Measurements from ENCODE around the gene WWOX. TPM values are rescaled to one million over a fixed set of nuclear protein-coding genes. Genes with fewer than 3 reads are reported as not detected.

The WWOX gene
- total RNA-seq, 4 donors from 2014 or later: 12.9 to 53.5 (median 25.6) TPM

DNA sequence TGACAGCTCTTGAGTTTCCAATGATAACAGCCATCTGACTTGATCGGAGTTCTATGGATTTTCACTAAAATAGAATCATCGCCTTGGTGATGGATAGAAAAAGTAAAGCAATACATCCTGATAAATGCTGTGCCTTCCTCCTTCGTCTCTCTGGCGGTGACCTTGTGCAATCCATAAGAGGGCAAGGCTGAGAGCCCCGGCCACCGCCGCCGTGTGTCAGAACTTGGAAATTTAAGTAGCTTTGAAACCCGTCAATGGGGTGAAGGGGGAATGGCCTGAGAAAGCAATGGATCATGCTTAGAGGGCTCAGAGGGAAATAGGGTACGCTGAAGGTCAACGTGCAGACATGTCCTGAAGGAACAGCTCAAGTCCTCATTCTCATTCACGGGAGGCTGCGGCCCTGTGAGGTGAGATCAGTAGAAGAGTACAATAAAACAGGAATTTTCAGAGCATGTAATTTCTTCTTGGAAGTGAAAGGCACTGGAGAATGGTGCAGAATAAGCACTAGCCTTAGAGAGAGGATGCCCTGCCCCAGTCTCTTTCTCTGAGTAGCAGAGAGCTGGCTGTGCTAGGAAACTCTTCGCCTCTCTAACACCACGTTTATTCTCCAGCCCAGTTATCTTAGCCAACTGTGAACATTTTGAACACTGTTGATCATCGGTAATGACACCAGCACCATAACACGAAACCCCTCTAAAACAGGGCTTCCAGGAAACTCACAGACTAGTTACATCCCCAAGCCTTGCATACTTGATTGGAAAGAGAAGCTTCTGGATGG lies 573.5 kb downstream of the WWOX start:
- Histone ChIP-seq H3K36me3 (no peaks in the 10 kb centered on the region), H3K27me3 (no peaks in the 10 kb centered on the region), H3K4me3 (no peak overlapping the region), H3K4me1 (peaks cover 0 to 5% (median 3%) of the 10 kb centered on the region in 3 donors), H3K27ac (no peak overlapping the region), H3K9me3 (no peaks in the 10 kb centered on the region)
- TF ChIP-seq, protein P1, sequence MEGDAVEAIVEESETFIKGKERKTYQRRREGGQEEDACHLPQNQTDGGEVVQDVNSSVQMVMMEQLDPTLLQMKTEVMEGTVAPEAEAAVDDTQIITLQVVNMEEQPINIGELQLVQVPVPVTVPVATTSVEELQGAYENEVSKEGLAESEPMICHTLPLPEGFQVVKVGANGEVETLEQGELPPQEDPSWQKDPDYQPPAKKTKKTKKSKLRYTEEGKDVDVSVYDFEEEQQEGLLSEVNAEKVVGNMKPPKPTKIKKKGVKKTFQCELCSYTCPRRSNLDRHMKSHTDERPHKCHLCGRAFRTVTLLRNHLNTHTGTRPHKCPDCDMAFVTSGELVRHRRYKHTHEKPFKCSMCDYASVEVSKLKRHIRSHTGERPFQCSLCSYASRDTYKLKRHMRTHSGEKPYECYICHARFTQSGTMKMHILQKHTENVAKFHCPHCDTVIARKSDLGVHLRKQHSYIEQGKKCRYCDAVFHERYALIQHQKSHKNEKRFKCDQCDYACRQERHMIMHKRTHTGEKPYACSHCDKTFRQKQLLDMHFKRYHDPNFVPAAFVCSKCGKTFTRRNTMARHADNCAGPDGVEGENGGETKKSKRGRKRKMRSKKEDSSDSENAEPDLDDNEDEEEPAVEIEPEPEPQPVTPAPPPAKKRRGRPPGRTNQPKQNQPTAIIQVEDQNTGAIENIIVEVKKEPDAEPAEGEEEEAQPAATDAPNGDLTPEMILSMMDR (IDR thresholded peaks at IDR 0.05): no peak
- TF ChIP-seq POLR2A (IDR thresholded peaks at IDR 0.05): no peak
- no peak for TF ChIP-seq POLR2AphosphoS5 (IDR thresholded peaks at IDR 0.05)
- no peak for TF ChIP-seq EP300 (IDR thresholded peaks at IDR 0.05)
- WGBS, 2 donors (ENCODE audit: low coverage in 1 of 2): 85 to 100% methylated on average over 10 to 11 of the region's 17 CpGs
- no peak for ATAC-seq

DNA sequence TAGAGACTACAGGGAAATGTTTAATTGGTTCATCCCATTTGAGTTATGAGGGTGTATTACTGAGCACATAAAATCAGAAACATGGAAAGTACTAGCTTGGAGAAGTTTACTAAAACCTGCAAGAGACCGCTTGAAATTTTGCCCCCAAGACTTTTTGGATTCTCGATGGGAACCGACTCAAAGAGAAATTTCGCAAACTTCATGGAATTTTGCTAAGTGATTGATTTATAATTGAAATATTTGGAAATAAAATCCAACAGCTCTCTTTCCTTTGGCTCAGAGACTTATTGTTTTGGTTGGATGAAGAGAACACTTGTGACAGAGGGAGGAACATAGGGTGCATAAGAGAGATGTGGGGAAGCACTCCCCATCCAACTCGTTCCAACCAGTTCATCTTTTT lies 574.4 kb downstream of the WWOX start:
- 84 to 85% methylated on average over 5 of the region's 5 CpGs for WGBS, 2 donors (ENCODE audit: low coverage in 1 of 2)
- Histone ChIP-seq H3K27me3 (no peaks in the 10 kb centered on the region), H3K4me1 (peaks cover 0 to 5% (median 3%) of the 10 kb centered on the region in 3 donors), H3K9me3 (no peaks in the 10 kb centered on the region), H3K27ac (no peak overlapping the region), H3K36me3 (no peaks in the 10 kb centered on the region), H3K4me3 (no peak overlapping the region)
- peak; percentile 72 for ATAC-seq
- TF ChIP-seq POLR2A (IDR thresholded peaks at IDR 0.05): no peak
- TF ChIP-seq POLR2AphosphoS5 (IDR thresholded peaks at IDR 0.05): peak; percentile 17

DNA sequence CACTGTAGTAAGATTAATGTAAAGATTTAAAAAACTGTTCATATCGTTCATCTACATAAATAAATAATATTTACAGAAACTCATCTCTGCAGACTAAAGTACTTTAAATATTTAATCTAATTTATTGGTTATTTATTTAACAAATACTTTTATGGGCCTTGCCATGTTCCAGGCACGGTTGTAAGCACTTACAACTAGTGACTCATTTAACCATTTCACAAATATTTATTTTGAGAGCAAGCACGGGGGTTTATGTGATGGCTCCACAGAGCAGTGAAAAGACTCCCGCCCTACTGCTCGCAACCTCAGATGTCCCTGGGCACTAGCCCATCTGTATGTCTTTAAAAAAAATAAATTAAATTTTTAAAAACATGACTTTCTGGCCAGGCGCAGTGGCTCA lies 575.9 kb downstream of the WWOX start:
- Histone ChIP-seq H3K9me3 (no peaks in the 10 kb centered on the region), H3K27me3 (no peaks in the 10 kb centered on the region), H3K36me3 (no peaks in the 10 kb centered on the region), H3K4me3 (no peak overlapping the region), H3K27ac (no peak overlapping the region), H3K4me1 (peaks cover 0 to 4% (median 0%) of the 10 kb centered on the region in 3 donors)
- WGBS, 2 donors (ENCODE audit: low coverage in 1 of 2): 64 to 73% methylated on average over 6 of the region's 6 CpGs
- no peak for ATAC-seq
- TF ChIP-seq EP300 (IDR thresholded peaks at IDR 0.05) (no peak), POLR2A (IDR thresholded peaks at IDR 0.05) (no peak), POLR2AphosphoS5 (IDR thresholded peaks at IDR 0.05) (peak; percentile 42)
- TF ChIP-seq, protein P1 (IDR thresholded peaks at IDR 0.05): no peak

DNA sequence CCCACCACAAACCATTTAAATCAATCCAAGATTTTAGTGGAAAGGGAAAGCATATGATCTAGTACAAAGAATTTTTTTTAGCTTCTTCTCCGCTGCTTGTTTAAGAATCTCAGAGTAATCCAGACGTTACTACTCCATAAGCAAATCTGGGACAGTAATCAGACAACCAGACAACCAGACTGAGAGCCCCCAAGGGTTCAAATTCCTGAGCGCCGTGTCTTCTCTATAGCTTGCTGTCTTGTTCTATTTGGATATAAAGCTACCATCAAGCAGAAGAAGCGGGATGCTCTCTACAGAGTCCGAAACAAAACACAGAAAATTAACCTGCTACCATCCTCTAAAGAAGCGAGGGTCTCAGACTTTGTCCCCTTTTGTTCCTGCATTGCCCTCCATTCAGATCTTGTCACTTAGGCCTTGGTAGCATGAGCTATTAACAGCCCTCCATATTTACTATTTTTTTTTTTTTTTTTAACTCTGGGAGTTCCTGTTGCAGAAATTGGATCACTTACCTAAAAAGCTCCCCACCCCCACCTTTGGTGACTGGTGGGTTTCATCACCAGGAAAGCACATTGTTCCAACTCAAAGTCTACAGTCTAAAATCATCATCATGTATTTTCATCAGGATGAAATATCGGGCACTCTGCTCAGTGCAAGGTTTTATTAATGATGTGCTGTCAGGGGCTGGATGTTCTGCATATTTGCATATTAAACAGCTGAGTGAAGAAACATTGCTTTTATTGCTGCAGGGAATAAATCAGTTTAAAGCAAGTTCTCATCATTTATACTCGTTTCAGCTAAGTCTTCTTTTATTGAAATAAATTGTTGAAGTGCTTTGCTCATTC lies 576.7 kb downstream of the WWOX start:
- no peak overlapping the region for H3K4me3 ChIP-seq
- no peak for ATAC-seq
- no peaks in the 10 kb centered on the region for H3K27me3 ChIP-seq
- H3K9me3 ChIP-seq: no peaks in the 10 kb centered on the region
- H3K27ac ChIP-seq: no peak overlapping the region
- WGBS, 2 donors (ENCODE audit: low coverage in 1 of 2): 86 to 91% methylated on average over 9 of the region's 9 CpGs
- H3K4me1 ChIP-seq: peaks cover 0 to 4% (median 0%) of the 10 kb centered on the region in 3 donors
- TF ChIP-seq POLR2A (IDR thresholded peaks at IDR 0.05) (no peak), EP300 (IDR thresholded peaks at IDR 0.05) (no peak), POLR2AphosphoS5 (IDR thresholded peaks at IDR 0.05) (peak; percentile 22)
- TF ChIP-seq, protein P1 (IDR thresholded peaks at IDR 0.05): no peak
- no peaks in the 10 kb centered on the region for H3K36me3 ChIP-seq

DNA sequence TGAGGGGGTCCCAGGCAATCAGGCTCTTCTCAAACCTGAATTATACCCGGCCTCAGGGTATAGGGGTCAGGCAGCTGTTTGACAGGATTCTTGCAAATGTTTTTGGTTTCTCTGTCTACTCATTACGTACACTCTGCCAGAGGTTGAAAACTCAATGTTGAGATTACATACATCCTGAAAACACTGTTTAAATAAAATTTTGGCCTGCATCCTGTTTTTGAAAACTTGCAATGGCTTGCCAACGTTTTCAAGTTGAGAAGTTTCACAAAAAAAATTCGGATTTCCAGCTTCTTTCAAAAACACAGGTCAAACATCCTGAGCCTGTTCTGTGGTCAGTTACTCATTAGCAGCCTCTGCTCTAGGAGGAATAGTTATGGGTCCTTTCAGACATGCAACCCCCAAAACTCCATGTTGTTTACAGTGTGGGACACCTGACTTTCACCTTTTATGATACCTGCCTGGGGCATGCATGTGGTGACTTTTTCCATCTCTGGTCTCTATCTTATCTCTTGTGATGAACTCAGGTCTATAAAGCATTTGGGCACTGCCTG lies 577.8 kb downstream of the WWOX start:
- WGBS, 2 donors (ENCODE audit: low coverage in 1 of 2): 23 to 51% methylated on average over 2 to 4 of the region's 4 CpGs

More for the DNA sequence above, 577.8 kb downstream of the WWOX start:
- TF ChIP-seq, protein P1 (IDR thresholded peaks at IDR 0.05): no peak
- TF ChIP-seq POLR2AphosphoS5 (IDR thresholded peaks at IDR 0.05): no peak
- no peak for TF ChIP-seq POLR2A (IDR thresholded peaks at IDR 0.05)
- no peak for TF ChIP-seq EP300 (IDR thresholded peaks at IDR 0.05)
- H3K9me3 ChIP-seq: no peaks in the 10 kb centered on the region
- H3K36me3 ChIP-seq: no peaks in the 10 kb centered on the region
- H3K4me1 ChIP-seq: peaks cover 0 to 4% (median 0%) of the 10 kb centered on the region in 3 donors
- no peaks in the 10 kb centered on the region for H3K27me3 ChIP-seq
- H3K27ac ChIP-seq: no peak overlapping the region
- no peak for ATAC-seq
- no peak overlapping the region for H3K4me3 ChIP-seq

Measured in gastroesophageal sphincter (tissue), 4 donors.